Prostate gland (tissue), 2 donors: ENCODE results near the gene IGSF6.

Experiments
- CTCF ChIP-seq, 4 experiments: fragments of 200-600 bp in 2 of 4; fragments of 450-650 bp in 2 of 4; sonication (generic) in 2 of 4; IDR thresholded peaks; 1 replicate in 3 of 4; 2 replicates in 1 of 4; pipeline ENCODE4 v1.5.1; 2016 to 2019; ENCODE audit warnings: antibody characterized with exemption in 4 of 4, mild to moderate bottlenecking in 2 of 4, moderate library complexity in 2 of 4
- POLR2A ChIP-seq: fragments of 450-650 bp; IDR thresholded peaks from one replicate; pipeline ENCODE4 v1.6.1; 2016; ENCODE audit warnings: antibody characterized with exemption, mild to moderate bottlenecking
- POLR2AphosphoS5 ChIP-seq: sonication (generic); formaldehyde crosslinking; IDR thresholded peaks from one replicate; pipeline ENCODE4 v1.6.1; 2017; ENCODE audit warnings: antibody characterized with exemption

GRCh38 chr16:21628772-21629171 is 23.6 kb downstream of the IGSF6 start:
- TF ChIP-seq CTCF (IDR thresholded peaks at IDR 0.05) = no peak
- TF ChIP-seq POLR2AphosphoS5 = no peak
- no peak for TF ChIP-seq POLR2A
